ENCODE data around the gene KRTAP10-2.
"Not testable (repeated sequence)": the region's sequence is repeated elsewhere in the genome, so short reads cannot be mapped to it uniquely, and the experiment has no call there.

Gene KRTAP10-2, protein sequence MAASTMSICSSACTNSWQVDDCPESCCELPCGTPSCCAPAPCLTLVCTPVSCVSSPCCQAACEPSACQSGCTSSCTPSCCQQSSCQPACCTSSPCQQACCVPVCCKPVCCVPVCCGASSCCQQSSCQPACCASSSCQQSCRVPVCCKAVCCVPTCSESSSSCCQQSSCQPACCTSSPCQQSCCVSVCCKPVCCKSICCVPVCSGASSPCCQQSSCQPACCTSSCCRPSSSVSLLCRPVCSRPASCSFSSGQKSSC

DNA sequence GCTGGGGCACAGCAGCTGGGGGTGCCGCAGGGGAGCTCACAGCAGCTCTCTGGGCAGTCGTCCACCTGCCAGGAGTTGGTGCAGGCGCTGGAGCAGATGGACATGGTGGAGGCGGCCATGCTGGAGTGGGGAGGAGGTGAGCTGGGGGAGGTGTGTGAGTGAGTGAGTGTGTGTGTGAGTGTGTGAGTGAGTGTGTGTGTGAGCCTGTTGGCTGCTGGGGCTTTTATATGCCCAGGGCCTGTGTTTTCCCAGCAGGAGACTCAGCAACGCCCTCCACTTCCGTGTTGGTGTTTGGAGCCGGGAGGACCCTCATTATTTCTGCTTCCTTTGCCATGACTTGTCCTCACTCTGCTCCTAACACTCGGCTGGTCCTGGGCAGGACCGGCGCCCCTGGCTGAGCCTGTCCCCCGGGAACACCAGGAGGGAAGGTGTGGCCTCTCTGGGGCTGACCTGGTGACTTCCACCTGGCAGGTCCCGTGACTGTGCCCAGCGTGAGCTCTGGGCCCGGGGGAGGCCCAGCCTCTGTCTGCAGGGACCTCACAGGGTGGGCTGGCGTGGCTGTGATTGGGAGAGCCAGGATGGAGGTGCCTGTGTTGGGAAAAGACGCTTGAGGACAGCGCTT lies at the start of gene KRTAP10-2:
KRTAP10-2 (minus strand) TSS at position 166 of the 622 bp plus-strand sequence; CDS start at position 119, 47 bp downstream.
- in situ Hi-C loops (cut with HindIII; ENCODE audit: low sequenced_read_pairs) = no loop called here

DNA sequence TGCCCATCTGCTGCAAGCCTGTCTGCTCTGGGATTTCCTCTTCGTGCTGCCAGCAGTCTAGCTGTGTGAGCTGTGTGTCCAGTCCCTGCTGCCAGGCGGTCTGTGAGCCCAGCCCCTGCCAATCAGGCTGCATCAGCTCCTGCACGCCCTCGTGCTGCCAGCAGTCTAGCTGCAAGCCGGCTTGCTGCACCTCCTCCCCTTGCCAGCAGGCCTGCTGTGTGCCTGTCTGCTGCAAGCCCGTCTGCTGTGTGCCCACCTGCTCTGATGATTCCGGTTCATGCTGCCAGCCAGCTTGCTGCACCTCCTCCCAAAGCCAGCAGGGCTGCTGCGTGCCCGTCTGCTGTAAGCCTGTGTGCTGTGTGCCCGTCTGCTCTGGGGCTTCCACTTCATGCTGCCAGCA lies 49.8 kb upstream of the KRTAP10-2 start:
- in situ Hi-C loops (cut with HindIII; ENCODE audit: low sequenced_read_pairs) = not testable (repeated sequence)

- in situ Hi-C loops (cut with HindIII; ENCODE audit: low sequenced_read_pairs) = not testable (repeated sequence)
These were observed 49.0 kb upstream of the KRTAP10-2 start, which contains the start of gene KRTAP10-7 for GRCh38 chr21:44600118-44600978. Gene KRTAP10-7 (plus strand): TSS chr21:44600597. CDS start chr21:44600622, 25 bp downstream.

GRCh38 chr21:44599264-44600029 lies 48.1 kb upstream of the KRTAP10-2 start:
- in situ Hi-C loops (cut with HindIII; ENCODE audit: low sequenced_read_pairs) = no loop called here

GRCh38 chr21:44598061-44598460 lies 46.8 kb upstream of the KRTAP10-2 start:
- in situ Hi-C loops (cut with HindIII; ENCODE audit: low sequenced_read_pairs) = no loop called here

DNA sequence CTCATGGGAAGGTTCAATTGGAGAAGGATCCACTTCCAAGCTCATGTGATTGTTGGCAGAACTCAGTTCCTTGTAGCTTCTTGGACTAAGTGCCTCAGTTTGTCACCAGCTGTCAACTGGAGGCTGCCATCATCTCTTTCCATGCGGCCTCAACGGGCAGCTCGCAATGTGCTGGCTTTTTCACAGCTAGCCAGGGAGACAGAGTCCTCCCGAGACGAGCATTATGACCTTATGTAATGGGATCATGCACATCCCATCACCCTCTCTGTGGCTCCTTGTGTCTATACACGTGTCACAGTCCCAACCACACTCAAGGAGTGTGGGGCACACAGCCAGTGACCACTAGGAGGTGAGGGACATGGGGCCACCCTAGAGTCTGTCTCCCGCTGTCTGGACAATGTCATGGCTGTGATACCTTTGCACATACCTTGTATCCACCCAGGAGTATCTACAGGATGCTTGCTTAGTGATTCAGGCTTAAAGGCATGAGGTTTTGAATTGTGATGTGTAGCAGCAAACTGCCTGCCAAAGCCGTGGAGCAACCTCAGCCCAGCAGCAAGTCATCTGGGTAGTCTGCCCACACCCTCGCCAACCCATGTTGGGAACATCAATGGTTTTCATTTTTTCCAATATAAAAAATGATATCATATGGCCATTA lies 44.9 kb upstream of the KRTAP10-2 start:
- in situ Hi-C loops (cut with HindIII; ENCODE audit: low sequenced_read_pairs) = no loop called here

DNA sequence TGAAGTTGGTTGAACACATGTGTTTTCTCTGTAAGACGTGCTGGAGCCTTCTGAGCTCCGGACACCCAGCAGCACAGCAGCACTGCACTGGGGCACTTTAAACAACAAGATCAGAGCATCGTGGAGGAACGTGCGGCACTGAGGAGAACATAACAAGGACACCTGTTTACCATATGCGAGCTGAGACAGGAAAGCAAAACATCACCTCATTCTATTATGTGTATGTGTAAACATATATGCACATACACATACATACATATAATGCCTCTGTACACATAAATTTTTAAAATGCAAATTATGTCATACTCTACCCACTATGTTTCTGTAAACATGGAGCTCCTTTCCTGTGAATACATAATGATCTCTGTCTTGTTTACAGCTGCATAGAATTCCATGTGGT lies 44.2 kb upstream of the KRTAP10-2 start:
- in situ Hi-C loops (cut with HindIII; ENCODE audit: low sequenced_read_pairs) = no loop called here

DNA sequence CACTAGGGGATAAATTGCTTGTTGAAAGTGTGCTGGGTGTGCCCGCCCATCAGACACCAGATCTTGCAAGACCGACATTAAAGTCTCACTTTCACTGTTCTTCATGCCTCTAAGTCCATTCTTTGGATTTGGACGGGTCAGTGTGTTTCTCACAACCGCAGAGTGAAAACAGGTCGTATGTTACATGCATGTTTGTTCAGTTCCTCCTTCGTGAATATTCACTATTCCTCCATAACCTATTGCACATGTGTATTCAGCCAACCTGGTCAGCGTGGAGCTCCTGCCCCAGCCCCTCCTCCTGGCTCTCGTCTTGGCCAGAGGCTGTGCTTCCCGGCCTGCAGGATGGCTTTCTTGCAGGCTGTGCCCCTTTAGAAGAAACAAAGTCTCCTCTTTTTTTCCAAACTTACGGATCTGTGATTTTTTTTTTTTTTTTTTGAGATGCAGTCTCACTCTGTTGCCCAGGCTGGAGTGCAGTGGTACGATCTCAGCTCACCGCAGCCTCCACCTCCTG lies 43.2 kb upstream of the KRTAP10-2 start:
- in situ Hi-C loops (cut with HindIII; ENCODE audit: low sequenced_read_pairs) = no loop called here

GRCh38 chr21:44593598-44594405 lies 42.5 kb upstream of the KRTAP10-2 start:
- in situ Hi-C loops (cut with HindIII; ENCODE audit: low sequenced_read_pairs) = no loop called here

DNA sequence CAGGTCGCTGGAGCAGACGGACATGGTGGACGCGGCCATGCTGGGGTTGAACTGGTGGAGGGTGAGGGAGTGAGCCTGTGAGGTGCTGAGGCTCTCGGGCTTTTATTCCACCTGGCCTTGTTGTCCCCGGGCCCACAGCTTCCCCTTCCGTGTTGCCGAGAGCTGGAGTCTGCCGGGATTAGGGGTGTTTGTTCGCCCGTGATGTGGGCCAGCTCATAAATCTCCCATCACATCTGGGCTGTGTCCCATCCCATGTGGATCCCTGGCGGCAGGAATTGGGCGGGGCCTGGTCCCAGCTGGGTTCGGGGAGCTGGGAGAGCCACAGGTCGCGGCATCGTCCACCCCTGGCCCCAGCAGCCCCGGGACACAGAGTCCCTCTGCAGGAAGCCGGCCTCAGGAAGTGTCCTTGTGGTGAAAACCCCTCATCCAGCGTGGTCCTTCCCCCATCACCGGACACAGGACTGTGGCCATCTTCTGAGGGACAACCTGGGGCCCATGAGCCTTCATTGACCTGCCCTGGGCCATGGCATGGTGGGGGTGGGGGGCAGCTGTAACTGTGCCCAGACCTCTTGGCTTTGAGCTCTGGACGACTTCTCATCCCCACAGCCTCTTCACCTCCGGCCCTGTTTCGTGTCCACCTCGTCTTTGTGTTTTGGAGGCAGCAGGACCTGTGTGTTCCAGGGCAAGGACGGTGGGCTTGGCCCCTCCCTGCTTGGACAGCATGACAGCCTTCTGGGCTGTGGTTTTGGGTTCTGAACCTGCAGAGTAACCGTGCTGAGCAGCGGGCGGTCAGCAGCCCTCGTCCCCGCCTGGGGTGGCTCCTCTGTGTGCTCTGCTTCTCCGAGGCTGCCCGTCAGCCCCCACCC lies 41.4 kb upstream of the KRTAP10-2 start, which contains the start of gene KRTAP10-6:
KRTAP10-6 (minus strand) TSS at position 60 of the 866 bp plus-strand sequence; CDS start at position 39, 21 bp downstream.
- in situ Hi-C loops (cut with HindIII; ENCODE audit: low sequenced_read_pairs) = no loop called here

GRCh38 chr21:44591801-44592130 lies 40.5 kb upstream of the KRTAP10-2 start:
- in situ Hi-C loops (cut with HindIII; ENCODE audit: low sequenced_read_pairs) = not testable (repeated sequence)

- in situ Hi-C loops (cut with HindIII; ENCODE audit: low sequenced_read_pairs) = not testable (repeated sequence)
These were observed 39.8 kb upstream of the KRTAP10-2 start for GRCh38 chr21:44590897-44591800.

DNA sequence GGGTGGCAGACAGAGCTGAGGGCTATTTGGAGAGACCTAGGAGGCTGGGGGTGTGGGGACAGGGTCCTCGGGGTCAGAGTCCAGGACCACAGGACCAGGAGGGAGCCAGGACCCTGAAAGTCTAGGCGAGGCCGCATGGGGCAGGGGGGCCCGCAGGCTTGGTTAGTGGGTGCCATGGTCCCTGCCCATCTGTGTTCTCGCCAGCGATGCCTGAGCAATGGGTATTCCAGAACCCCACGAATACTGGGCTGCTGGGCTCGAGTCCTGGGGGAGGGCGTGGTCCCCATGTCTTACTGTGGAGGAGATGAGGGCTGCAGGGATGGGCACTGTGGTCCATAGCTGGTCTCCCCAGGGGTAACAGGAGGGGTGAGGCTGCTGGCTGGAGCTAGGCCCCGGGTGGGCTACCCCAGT lies 39.0 kb upstream of the KRTAP10-2 start:
- in situ Hi-C loops (cut with HindIII; ENCODE audit: low sequenced_read_pairs) = no loop called here

GRCh38 chr21:44589586-44590305 lies 38.4 kb upstream of the KRTAP10-2 start:
- in situ Hi-C loops (cut with HindIII; ENCODE audit: low sequenced_read_pairs) = no loop called here

DNA sequence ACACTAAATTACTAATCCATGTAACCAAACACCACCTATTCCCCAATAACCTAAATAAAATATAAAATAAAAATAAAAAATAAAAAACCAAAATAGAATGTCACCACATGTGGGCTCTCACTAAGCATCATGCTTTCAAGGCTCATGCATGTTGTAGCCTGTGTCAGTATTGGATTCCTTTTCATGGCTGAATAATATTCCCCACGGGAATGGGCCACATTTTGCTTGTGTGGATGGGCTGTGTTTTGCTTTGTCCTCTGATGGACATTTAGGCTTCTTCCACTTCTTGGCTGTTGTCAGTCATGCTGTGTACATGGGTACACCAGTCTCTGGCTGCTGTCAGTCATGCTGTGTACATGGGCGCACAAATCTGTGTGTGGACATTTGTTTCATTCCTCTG lies 37.8 kb upstream of the KRTAP10-2 start:
- in situ Hi-C loops (cut with HindIII; ENCODE audit: low sequenced_read_pairs) = no loop called here

GRCh38 chr21:44585892-44586291 lies 34.6 kb upstream of the KRTAP10-2 start:
- in situ Hi-C loops (cut with HindIII; ENCODE audit: low sequenced_read_pairs) = no loop called here

DNA sequence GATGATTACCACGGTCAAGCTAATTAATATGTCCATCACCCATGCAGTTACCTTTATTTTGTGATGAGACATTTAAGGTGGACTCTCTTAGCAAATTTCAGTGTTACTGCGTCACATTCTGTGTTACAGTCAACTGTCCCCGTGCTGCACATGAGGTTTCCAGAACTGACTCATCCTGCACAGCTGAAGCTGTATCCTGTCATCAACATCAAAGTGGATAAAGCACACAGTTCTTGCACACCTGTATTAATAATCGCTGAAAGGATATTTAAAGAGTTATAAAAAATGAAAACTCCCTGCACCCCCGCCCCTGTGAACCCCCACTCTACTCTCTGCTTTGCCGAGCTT lies 32.5 kb upstream of the KRTAP10-2 start:
- in situ Hi-C loops (cut with HindIII; ENCODE audit: low sequenced_read_pairs) = no loop called here
